Fibroblast of lung (primary cell): Measurements from ENCODE around the gene HRAS. TPM values are rescaled to one million over a fixed set of nuclear protein-coding genes. Genes with fewer than 3 reads are reported as not detected.

ENCODE experiments used
- DNase-seq, 2 donors: peaks; one replicate each; pipeline versions ENCODE4 v3.0.0 to v3.0.0-alpha.2; 2010; ENCODE audit warnings: low read depth in 2 of 2
- H2AFZ ChIP-seq: 2 replicates; pipeline ENCODE4 v1.5.1; 2012; ENCODE audit warnings: low read length, control low read depth, inconsistent platforms
- H3K27ac ChIP-seq: 2 replicates; pipeline ENCODE4 v1.5.1; 2011; ENCODE audit warnings: low read length, control low read depth; ENCODE audit not compliant: insufficient read depth
- H3K27me3 ChIP-seq: 2 replicates; pipeline ENCODE4 v1.5.1; 2011; ENCODE audit warnings: mild to moderate bottlenecking, low read length; ENCODE audit not compliant: control insufficient read depth, insufficient read depth
- H3K36me3 ChIP-seq: 2 replicates; pipeline ENCODE4 v1.5.1; 2011; ENCODE audit warnings: low read length; ENCODE audit not compliant: control insufficient read depth, insufficient read depth
- H3K4me1 ChIP-seq: 2 replicates; pipeline ENCODE4 v1.5.1; 2011; ENCODE audit warnings: low read length; ENCODE audit not compliant: control insufficient read depth, insufficient read depth; ENCODE audit errors: extremely low read depth
- H3K4me2 ChIP-seq: 2 replicates; pipeline ENCODE4 v1.5.1; 2011; ENCODE audit warnings: low read length, control low read depth; ENCODE audit not compliant: insufficient read depth; ENCODE audit errors: extremely low read depth
- H3K4me3 ChIP-seq, 4 experiments: fragments of 200-600 bp in 1 of 4; sonication (generic) in 1 of 4; replicated peaks in 1 of 4; 2 replicates each; pipeline ENCODE4 v1.5.1; 2011 to 2016; ENCODE audit warnings: low read length in 4 of 4, low read depth in 3 of 4, mild to moderate bottlenecking in 3 of 4, control low read depth in 2 of 4, inconsistent platforms in 1 of 4, mixed read lengths in 1 of 4; ENCODE audit not compliant: insufficient read depth in 1 of 4; ENCODE audit errors: control extremely low read depth in 1 of 4
- H3K79me2 ChIP-seq: 2 replicates; pipeline ENCODE4 v1.5.1; 2012; ENCODE audit warnings: mild to moderate bottlenecking, low read length, inconsistent platforms; ENCODE audit not compliant: control insufficient read depth, insufficient read depth
- H3K9ac ChIP-seq: 2 replicates; pipeline ENCODE4 v1.5.1; 2011; ENCODE audit warnings: mild to moderate bottlenecking, low read length, control low read depth; ENCODE audit not compliant: insufficient read depth
- H3K9me3 ChIP-seq: 2 replicates; pipeline ENCODE4 v1.5.1; 2012; ENCODE audit warnings: low read depth, low read length; ENCODE audit not compliant: control insufficient read depth, insufficient read depth
- H4K20me1 ChIP-seq: 2 replicates; pipeline ENCODE4 v1.5.1; 2011; ENCODE audit warnings: low read length; ENCODE audit not compliant: control insufficient read depth, insufficient read depth; ENCODE audit errors: extremely low read depth
- CTCF ChIP-seq, 2 donors: IDR thresholded peaks in 1 of 2; conservative IDR thresholded peaks in 1 of 2; 1 replicate in 1 of 2; 2 replicates in 1 of 2; pipeline ENCODE4 v1.5.1; 2011 to 2012; ENCODE audit warnings: low read length in 2 of 2, control low read depth in 1 of 2, inconsistent platforms in 1 of 2, low read depth in 1 of 2, mild to moderate bottlenecking in 1 of 2
- EZH2 ChIP-seq: IDR thresholded peaks from 2 replicates; pipeline ENCODE4 v1.5.1; 2012; ENCODE audit warnings: low read length, control low read depth, mild to moderate bottlenecking; ENCODE audit errors: missing control alignments
- polyA plus RNA-seq, 2 donors: library from polyadenylated mRNA; depleted of rRNA in 1 of 2; stranded (reverse) in 1 of 2; unstranded in 1 of 2; fragments of >200 nt; gene quantifications; 2 replicates each; pipeline ENCODE4 v1.2.1, GENCODE V29; 2011 to 2012; ENCODE audit warnings: missing spikeins in 1 of 2
- total RNA-seq: library from RNA; depleted of rRNA; stranded (reverse); fragments of >200 nt; gene quantifications from 2 replicates; pipeline ENCODE4 v1.2.1, GENCODE V29; 2014

Gene HRAS
- total and polyA plus RNA-seq, 2 donors (not counting 1 experiment from before 2014, with no cell fraction given), result 51.7 to 58.5 TPM

GRCh38 chr11:499201-500076 is 35.9 kb downstream of the HRAS start:
- no peak overlapping the region for H3K27ac ChIP-seq
- no peak overlapping the region for H3K9ac ChIP-seq
- H3K9me3 ChIP-seq, result no peaks in the 10 kb centered on the region
- H3K36me3 ChIP-seq, result peaks cover 59% of the 10 kb centered on the region
- H3K79me2 ChIP-seq, result peaks cover 42% of the 10 kb centered on the region
- no peak for TF ChIP-seq CTCF (conservative IDR thresholded peaks at IDR 0.05 in 1 of 2, IDR thresholded peaks at IDR 0.05 in 1 of 2; ENCODE audit: low read depth in 1 of 2, low read length in 2 of 2)
- no peak for TF ChIP-seq EZH2
- H2AFZ ChIP-seq, result no peak overlapping the region
- no peak overlapping the region for H3K4me2 ChIP-seq
- H3K4me1 ChIP-seq, result peaks cover 4% of the 10 kb centered on the region
- no peak for DNase-seq
- no peak overlapping the region for H3K4me3 ChIP-seq
- no peaks in the 10 kb centered on the region for H3K27me3 ChIP-seq
- no peaks in the 10 kb centered on the region for H4K20me1 ChIP-seq

- peaks cover under 1% of the 10 kb centered on the region for H3K4me1 ChIP-seq
- no peak overlapping the region for H3K4me2 ChIP-seq
- no peak overlapping the region for H2AFZ ChIP-seq
- H3K36me3 ChIP-seq, result peaks cover 60% of the 10 kb centered on the region
- no peak overlapping the region for H3K27ac ChIP-seq
- H4K20me1 ChIP-seq, result no peaks in the 10 kb centered on the region
- H3K9ac ChIP-seq, result no peak overlapping the region
- no peak overlapping the region for H3K4me3 ChIP-seq
- TF ChIP-seq EZH2, result no peak
- H3K27me3 ChIP-seq, result no peaks in the 10 kb centered on the region
- peaks cover 35% of the 10 kb centered on the region for H3K79me2 ChIP-seq
- DNase-seq, result no peak
- H3K9me3 ChIP-seq, result no peaks in the 10 kb centered on the region
These were observed 36.8 kb downstream of the HRAS start for GRCh38 chr11:498297-499181.

GRCh38 chr11:497565-498296 is 37.6 kb downstream of the HRAS start:
- H3K4me2 ChIP-seq, result no peak overlapping the region
- peaks cover 28% of the 10 kb centered on the region for H3K79me2 ChIP-seq
- TF ChIP-seq EZH2 (no peak), CTCF (conservative IDR thresholded peaks at IDR 0.05 in 1 of 2, IDR thresholded peaks at IDR 0.05 in 1 of 2; ENCODE audit: low read depth in 1 of 2, low read length in 2 of 2) (no peak)
- no peaks in the 10 kb centered on the region for H3K27me3 ChIP-seq
- no peaks in the 10 kb centered on the region for H4K20me1 ChIP-seq
- H3K4me1 ChIP-seq, result no peaks in the 10 kb centered on the region
- no peak overlapping the region for H3K9ac ChIP-seq
- H3K9me3 ChIP-seq, result no peaks in the 10 kb centered on the region
- H3K36me3 ChIP-seq, result peaks cover 61% of the 10 kb centered on the region
- no peak for DNase-seq
- H3K27ac ChIP-seq, result no peak overlapping the region
- no peak overlapping the region for H2AFZ ChIP-seq
- H3K4me3 ChIP-seq, result no peak overlapping the region
